DOHH2 (cell line): ENCODE results near the gene OR2L3.

Experiments
- H3F3A ChIP-seq: fragments of 200-600 bp; sonication (generic), shearing (Covaris generic); 2 replicates; pipeline ENCODE4 v1.6.0; 2016; ENCODE audit warnings: antibody characterized with exemption, mild to moderate bottlenecking; ENCODE audit not compliant: control insufficient read depth, insufficient read depth
- H3K27ac ChIP-seq: fragments of 200-600 bp; sonication (generic); 2 replicates; pipeline ENCODE4 v1.5.1; 2014; ENCODE audit warnings: low read depth, mild to moderate bottlenecking, low read length, moderate library complexity
- H3K27me3 ChIP-seq: fragments of 200-600 bp; sonication (generic); 2 replicates; pipeline ENCODE4 v1.6.1; 2014; ENCODE audit warnings: mild to moderate bottlenecking, low read length, mixed read lengths; ENCODE audit not compliant: control insufficient read depth
- H3K36me3 ChIP-seq: fragments of 200-600 bp; sonication (generic); 2 replicates; pipeline ENCODE4 v1.6.1; 2014; ENCODE audit warnings: mild to moderate bottlenecking, low read length, moderate library complexity, mixed read lengths; ENCODE audit not compliant: control insufficient read depth
- H3K4me1 ChIP-seq: fragments of 200-600 bp; sonication (generic); 2 replicates; pipeline ENCODE4 v1.6.1; 2014; ENCODE audit warnings: mild to moderate bottlenecking, low read length, mixed read lengths; ENCODE audit not compliant: control insufficient read depth
- H3K4me2 ChIP-seq: fragments of 200-600 bp; sonication (generic); 2 replicates; pipeline ENCODE4 v1.6.0; 2014; ENCODE audit warnings: mild to moderate bottlenecking, low read length, moderate library complexity
- H3K4me3 ChIP-seq: fragments of 200-600 bp; sonication (generic); 2 replicates; pipeline ENCODE4 v1.5.1; 2014; ENCODE audit warnings: mild to moderate bottlenecking, low read length, mixed read lengths
- H3K79me2 ChIP-seq: fragments of 200-600 bp; sonication (generic); 2 replicates; pipeline ENCODE4 v1.6.1; 2014; ENCODE audit warnings: mild to moderate bottlenecking, low read length, mixed read lengths; ENCODE audit not compliant: control insufficient read depth
- H3K9me2 ChIP-seq: fragments of 200-600 bp; sonication (generic); replicated peaks from 2 replicates; pipeline ENCODE4 v1.6.1; 2014; ENCODE audit warnings: mild to moderate bottlenecking, low read length, mixed read lengths; ENCODE audit not compliant: control insufficient read depth
- H3K9me3 ChIP-seq: fragments of 200-600 bp; sonication (generic); 2 replicates; pipeline ENCODE4 v1.6.1; 2014; ENCODE audit warnings: antibody characterized with exemption, low read length, mixed read lengths; ENCODE audit not compliant: control insufficient read depth, insufficient read depth
- H4K20me1 ChIP-seq: fragments of 200-600 bp; sonication (generic); 2 replicates; pipeline ENCODE4 v1.6.0; 2014; ENCODE audit warnings: low read depth, mild to moderate bottlenecking, antibody characterized with exemption, low read length, moderate library complexity; ENCODE audit not compliant: control insufficient read depth, insufficient read depth
- CTCF ChIP-seq: fragments of 200-600 bp; sonication (generic); IDR thresholded peaks from one replicate; pipeline ENCODE4 v1.5.1; 2014; ENCODE audit warnings: antibody characterized with exemption, mild to moderate bottlenecking, low read depth, low read length; ENCODE audit not compliant: poor library complexity, severe bottlenecking
- EZH2phosphoT487 ChIP-seq: fragments of 200-600 bp; sonication (generic); IDR thresholded peaks from 2 replicates; pipeline ENCODE4 v1.6.1; 2017; ENCODE audit warnings: borderline replicate concordance, mild to moderate bottlenecking, antibody characterized with exemption, low read length, moderate library complexity, mixed read lengths

The OR2L3 gene, protein sequence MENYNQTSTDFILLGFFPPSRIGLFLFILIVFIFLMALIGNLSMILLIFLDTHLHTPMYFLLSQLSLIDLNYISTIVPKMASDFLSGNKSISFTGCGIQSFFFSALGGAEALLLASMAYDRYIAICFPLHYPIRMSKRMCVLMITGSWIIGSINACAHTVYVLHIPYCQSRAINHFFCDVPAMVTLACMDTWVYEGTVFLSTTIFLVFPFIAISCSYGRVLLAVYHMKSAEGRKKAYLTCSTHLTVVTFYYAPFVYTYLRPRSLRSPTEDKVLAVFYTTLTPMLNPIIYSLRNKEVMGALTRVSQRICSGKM

DNA sequence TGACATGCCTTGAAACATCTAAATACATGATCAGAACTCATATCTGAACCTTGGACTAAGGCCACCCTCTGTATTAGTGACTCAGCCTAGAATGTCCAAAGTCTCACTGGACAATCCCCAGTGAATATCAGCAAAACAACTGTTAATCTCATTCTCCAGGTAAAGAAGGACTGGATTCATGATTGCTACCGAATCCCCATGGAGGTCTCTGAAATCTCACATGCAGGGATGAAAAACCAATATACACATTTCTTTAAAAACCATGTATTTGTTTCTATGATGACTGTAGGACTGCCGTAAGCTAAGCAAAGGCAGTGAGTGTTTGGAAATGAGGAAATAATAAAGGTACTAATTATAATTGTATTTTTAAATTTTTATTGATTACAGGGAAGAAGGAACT, at the start of gene OR2L3:
Gene OR2L3, plus strand, starts transcription at position 301 of the 400 bp plus-strand sequence. CDS start 13,846 bp downstream, outside the sequence.
- TF ChIP-seq CTCF (no peak), EZH2phosphoT487 (no peak)
- no peaks in the 10 kb centered on the region for H3K36me3 ChIP-seq
- no peaks in the 10 kb centered on the region for H3K27me3 ChIP-seq
- no peak within 1 kb of the TSS for H3K4me2 ChIP-seq
- no peaks in the 10 kb centered on the region for H3K4me1 ChIP-seq
- H3F3A ChIP-seq: no peaks in the 10 kb centered on the region
- H4K20me1 ChIP-seq: no peaks in the 10 kb centered on the region
- H3K4me3 ChIP-seq: no peak within 1 kb of the TSS
- no peak within 1 kb of the TSS for H3K27ac ChIP-seq
- H3K9me3 ChIP-seq: no peaks in the 10 kb centered on the region
- H3K9me2 ChIP-seq: no peaks in the 10 kb centered on the region; the same call in 1 of the 2 replicates
- no peaks in the 10 kb centered on the region for H3K79me2 ChIP-seq

- no peaks in the 10 kb centered on the region for H3K36me3 ChIP-seq
- H3F3A ChIP-seq: no peaks in the 10 kb centered on the region
- H3K9me2 ChIP-seq: no peaks in the 10 kb centered on the region
- no peak for TF ChIP-seq CTCF
- no peak for TF ChIP-seq EZH2phosphoT487
- no peaks in the 10 kb centered on the region for H3K79me2 ChIP-seq
- no peak overlapping the region for H3K4me2 ChIP-seq
- no peaks in the 10 kb centered on the region for H3K9me3 ChIP-seq
- no peak overlapping the region for H3K27ac ChIP-seq
- no peak overlapping the region for H3K4me3 ChIP-seq
- no peaks in the 10 kb centered on the region for H4K20me1 ChIP-seq
- no peaks in the 10 kb centered on the region for H3K4me1 ChIP-seq
- no peaks in the 10 kb centered on the region for H3K27me3 ChIP-seq
Measured at GRCh38 chr1:247998811-247999210, 47.8 kb upstream of the OR2L3 start.

DNA sequence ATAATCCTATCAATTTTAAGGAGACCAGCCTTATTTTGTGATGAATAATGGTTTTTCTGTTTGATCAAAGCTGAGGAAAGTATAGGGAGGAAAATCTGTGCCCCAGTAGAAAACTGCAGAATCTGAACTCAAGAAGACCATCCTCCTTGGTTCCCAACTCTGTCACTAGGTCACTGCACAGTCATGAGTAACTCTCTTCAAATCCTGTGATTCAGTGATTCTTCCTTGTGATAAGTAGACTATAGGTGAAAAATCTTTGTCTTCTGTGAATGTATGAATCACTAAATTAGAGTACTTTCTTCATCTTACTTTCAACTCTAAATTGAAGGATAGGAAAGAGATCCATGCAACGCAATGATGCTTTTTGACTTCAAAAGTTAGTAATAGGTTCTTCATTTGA, 46.5 kb upstream of the OR2L3 start:
- Histone ChIP-seq H3K27me3 (no peaks in the 10 kb centered on the region), H4K20me1 (no peaks in the 10 kb centered on the region), H3K36me3 (no peaks in the 10 kb centered on the region), H3K9me3 (no peaks in the 10 kb centered on the region), H3F3A (no peaks in the 10 kb centered on the region), H3K4me2 (no peak overlapping the region), H3K4me1 (no peaks in the 10 kb centered on the region), H3K79me2 (no peaks in the 10 kb centered on the region), H3K27ac (no peak overlapping the region), H3K4me3 (no peak overlapping the region), H3K9me2 (no peaks in the 10 kb centered on the region)
- no peak for TF ChIP-seq EZH2phosphoT487
- no peak for TF ChIP-seq CTCF
